Cardiac muscle cell (in vitro differentiated cells and primary cell): ENCODE data around the gene SP2. TPM values are rescaled to one million over a fixed set of nuclear protein-coding genes. Genes with fewer than 3 reads are reported as not detected.
A peak's percentile ranks its signal among the peaks of the same experiment; 100 is the strongest.

Experiments used
- DNase-seq, 2 donors: peaks; one replicate each; pipeline versions ENCODE4 v3.0.0 to v3.0.0-alpha.2; 2010 to 2017; ENCODE audit warnings: low read depth in 1 of 2, low spot score in 1 of 2
- H3K27ac ChIP-seq: fragments of 200-600 bp; sonication (generic); 2 replicates; pipeline ENCODE4 v1.5.1; 2016
- H3K27me3 ChIP-seq: fragments of 200-600 bp; sonication (generic); 2 replicates; pipeline ENCODE4 v1.6.0; 2016; ENCODE audit warnings: control low read depth
- H3K36me3 ChIP-seq: fragments of 200-600 bp; sonication (generic); 2 replicates; pipeline ENCODE4 v1.5.1; 2016; ENCODE audit warnings: control low read depth
- H3K4me1 ChIP-seq: fragments of 200-600 bp; sonication (generic); 2 replicates; pipeline ENCODE4 v1.8.1; 2017; ENCODE audit warnings: low read depth, mild to moderate bottlenecking, mixed run types
- H3K4me3 ChIP-seq: fragments of 200-600 bp; sonication (generic); 2 replicates; pipeline ENCODE4 v1.5.1; 2016; ENCODE audit warnings: mild to moderate bottlenecking
- H3K9me3 ChIP-seq: fragments of 200-600 bp; sonication (generic); 2 replicates; pipeline ENCODE4 v1.5.1; 2017; ENCODE audit warnings: low read depth, mild to moderate bottlenecking, control low read depth
- polyA plus RNA-seq: library from polyadenylated mRNA; unstranded; fragments of >200 nt; fragmentation: Nextera tagmentation; extraction: Ambion mirVana; gene quantifications from 2 replicates; pipeline ENCODE4 v1.2.1, GENCODE V29; 2016
- total RNA-seq: library from RNA; depleted of rRNA; stranded (reverse); fragments of >200 nt; gene quantifications from 2 replicates; pipeline ENCODE4 v1.2.3, GENCODE V29; 2016
- TF ChIP-seq, protein P1 (sequence below): IDR thresholded peaks from 2 replicates; pipeline ENCODE4 v1.5.1; 2012; ENCODE audit warnings: low read depth, mild to moderate bottlenecking, low read length

Gene SP2
- total and polyA plus RNA-seq, 2 experiments from 2014 or later, result 3.7 to 10.5 TPM

GRCh38 chr17:47942096-47942510 lies 46.1 kb downstream of the SP2 start:
- Histone ChIP-seq H3K4me3 (peak overlapping the region; percentile 37), H3K4me1 (no peaks in the 10 kb centered on the region), H3K36me3 (no peaks in the 10 kb centered on the region), H3K27me3 (no peaks in the 10 kb centered on the region), H3K27ac (no peak overlapping the region), H3K9me3 (no peaks in the 10 kb centered on the region)
- TF ChIP-seq, protein P1, sequence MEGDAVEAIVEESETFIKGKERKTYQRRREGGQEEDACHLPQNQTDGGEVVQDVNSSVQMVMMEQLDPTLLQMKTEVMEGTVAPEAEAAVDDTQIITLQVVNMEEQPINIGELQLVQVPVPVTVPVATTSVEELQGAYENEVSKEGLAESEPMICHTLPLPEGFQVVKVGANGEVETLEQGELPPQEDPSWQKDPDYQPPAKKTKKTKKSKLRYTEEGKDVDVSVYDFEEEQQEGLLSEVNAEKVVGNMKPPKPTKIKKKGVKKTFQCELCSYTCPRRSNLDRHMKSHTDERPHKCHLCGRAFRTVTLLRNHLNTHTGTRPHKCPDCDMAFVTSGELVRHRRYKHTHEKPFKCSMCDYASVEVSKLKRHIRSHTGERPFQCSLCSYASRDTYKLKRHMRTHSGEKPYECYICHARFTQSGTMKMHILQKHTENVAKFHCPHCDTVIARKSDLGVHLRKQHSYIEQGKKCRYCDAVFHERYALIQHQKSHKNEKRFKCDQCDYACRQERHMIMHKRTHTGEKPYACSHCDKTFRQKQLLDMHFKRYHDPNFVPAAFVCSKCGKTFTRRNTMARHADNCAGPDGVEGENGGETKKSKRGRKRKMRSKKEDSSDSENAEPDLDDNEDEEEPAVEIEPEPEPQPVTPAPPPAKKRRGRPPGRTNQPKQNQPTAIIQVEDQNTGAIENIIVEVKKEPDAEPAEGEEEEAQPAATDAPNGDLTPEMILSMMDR, result no peak
- no peak for DNase-seq

GRCh38 chr17:47942568-47942967 lies 46.5 kb downstream of the SP2 start:
- TF ChIP-seq, protein P1, result no peak
- Histone ChIP-seq H3K4me1 (no peaks in the 10 kb centered on the region), H3K36me3 (no peaks in the 10 kb centered on the region), H3K4me3 (no peak overlapping the region), H3K9me3 (no peaks in the 10 kb centered on the region), H3K27ac (no peak overlapping the region), H3K27me3 (no peaks in the 10 kb centered on the region)
- no peak for DNase-seq

DNA sequence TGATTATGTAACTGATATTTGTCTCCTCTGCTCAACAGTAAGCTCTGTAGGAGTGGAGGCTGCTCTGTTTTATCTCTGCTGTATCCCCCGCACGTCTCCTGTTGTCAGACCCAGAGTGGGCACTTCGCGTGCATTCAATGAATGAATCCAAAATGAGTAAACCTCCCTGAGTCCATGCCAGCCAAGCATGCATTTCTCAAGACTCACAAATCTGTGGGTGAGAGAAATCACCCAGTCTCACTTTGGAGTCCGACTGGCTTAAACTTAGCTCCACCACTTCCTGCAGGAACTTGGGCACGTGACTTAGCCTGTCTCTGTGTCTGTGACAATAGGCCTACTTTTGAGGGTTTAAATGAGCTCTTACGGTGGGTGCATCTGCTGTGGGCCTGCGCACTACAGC lies 49.0 kb downstream of the SP2 start:
- peak in 1 of 2 donors; percentile 53 for DNase-seq
- Histone ChIP-seq H3K9me3 (no peaks in the 10 kb centered on the region), H3K36me3 (no peaks in the 10 kb centered on the region), H3K4me1 (no peaks in the 10 kb centered on the region), H3K4me3 (no peak overlapping the region), H3K27ac (no peak overlapping the region), H3K27me3 (no peaks in the 10 kb centered on the region)
- TF ChIP-seq, protein P1, result no peak

DNA sequence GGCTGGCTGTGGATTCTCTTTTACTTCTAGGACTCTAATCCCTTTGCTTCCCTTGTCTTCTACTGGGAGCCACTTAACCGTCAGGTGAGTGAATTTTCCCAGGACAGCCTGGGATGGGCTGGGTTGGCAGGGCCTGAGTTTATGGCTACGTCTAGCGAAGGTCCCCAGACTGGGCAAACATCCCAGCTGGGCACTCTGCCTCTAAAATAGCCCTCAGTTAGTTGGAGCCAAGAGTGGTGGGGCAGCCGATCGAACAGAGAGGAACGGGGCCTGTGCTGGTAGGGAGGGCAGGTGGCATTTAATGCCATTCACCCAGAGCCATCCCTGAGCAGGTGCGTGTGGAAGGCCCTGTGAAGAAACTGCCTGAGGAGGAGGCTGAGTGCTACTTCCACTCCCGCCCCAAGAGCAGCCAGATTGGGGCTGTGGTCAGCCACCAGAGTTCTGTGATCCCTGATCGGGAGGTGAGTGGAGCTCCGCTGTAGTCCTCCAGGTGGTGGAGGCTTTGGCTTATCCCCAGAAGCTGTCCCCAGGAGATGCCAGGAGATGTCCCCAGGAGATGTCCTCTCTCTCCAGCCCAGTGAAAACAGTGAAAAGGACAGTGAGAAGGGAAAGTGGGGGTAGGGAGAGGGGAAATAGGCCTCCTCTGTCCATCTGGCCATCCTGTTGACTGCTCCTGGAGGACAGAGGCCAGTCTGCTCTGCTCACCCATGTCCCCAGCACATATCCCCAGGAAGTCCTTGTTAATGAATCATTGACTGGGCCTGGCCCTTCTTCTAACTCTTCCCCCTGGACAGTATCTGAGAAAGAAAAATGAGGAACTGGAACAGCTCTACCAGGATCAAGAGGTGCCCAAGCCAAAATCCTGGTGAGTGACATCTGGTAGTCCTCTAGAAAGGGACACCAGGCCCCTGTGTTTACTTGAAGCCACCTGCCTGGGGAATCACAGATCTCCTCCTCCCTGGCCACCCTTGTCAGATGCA lies 49.8 kb downstream of the SP2 start:
- H3K27ac ChIP-seq, result no peak overlapping the region
- DNase-seq, result no peak

GRCh38 chr17:47946516-47946915 lies 50.5 kb downstream of the SP2 start:
- Histone ChIP-seq H3K4me3 (no peak overlapping the region), H3K4me1 (no peaks in the 10 kb centered on the region), H3K27ac (no peak overlapping the region), H3K36me3 (no peaks in the 10 kb centered on the region), H3K9me3 (no peaks in the 10 kb centered on the region), H3K27me3 (no peaks in the 10 kb centered on the region)
- no peak for DNase-seq
- TF ChIP-seq, protein P1, result no peak

More for the DNA sequence above, 49.8 kb downstream of the SP2 start:
- no peaks in the 10 kb centered on the region for H3K36me3 ChIP-seq
- no peaks in the 10 kb centered on the region for H3K27me3 ChIP-seq
- TF ChIP-seq, protein P1, result no peak
- no peaks in the 10 kb centered on the region for H3K4me1 ChIP-seq
- no peaks in the 10 kb centered on the region for H3K9me3 ChIP-seq
- H3K4me3 ChIP-seq, result no peak overlapping the region
